Stimulated activated CD4-positive, alpha-beta T cell treated with anti-CD3 and anti-CD28 coated beads, Interleukin-12 subunit alpha, Interleukin-12 subunit beta, amount 100 ng/mL, for 24 hours (primary cell): ENCODE measurements around the gene COX18.

Experiments
- DNase-seq, 2 experiments: peaks; one replicate each; pipeline ENCODE4 v3.0.0-alpha.2; 2020; ENCODE audit warnings: low read depth in 2 of 2

Gene COX18

GRCh38 chr4:73053076-73053475 is 16.4 kb downstream of the COX18 start:
- no peak for DNase-seq

GRCh38 chr4:73051625-73052024 is 17.9 kb downstream of the COX18 start:
- no peak for DNase-seq

- DNase-seq: no peak
Observed at GRCh38 chr4:73045879-73046278, 23.6 kb downstream of the COX18 start.

GRCh38 chr4:73037057-73037456 is 32.5 kb downstream of the COX18 start:
- DNase-seq: no peak

- no peak for DNase-seq
Observed at GRCh38 chr4:73036123-73036522, 33.4 kb downstream of the COX18 start.

GRCh38 chr4:73034896-73035295 is 34.6 kb downstream of the COX18 start:
- DNase-seq: no peak

GRCh38 chr4:73028621-73029020 is 40.9 kb downstream of the COX18 start:
- DNase-seq: no peak

- DNase-seq: no peak
Observed at GRCh38 chr4:73021634-73022033, 47.9 kb downstream of the COX18 start.

GRCh38 chr4:73019462-73020047 is 50.0 kb downstream of the COX18 start:
- no peak for DNase-seq

GRCh38 chr4:73018595-73018994 is 50.9 kb downstream of the COX18 start:
- DNase-seq: no peak

- no peak for DNase-seq
Observed at GRCh38 chr4:73013310-73013709, 56.2 kb downstream of the COX18 start.

GRCh38 chr4:73012673-73013072 is 56.8 kb downstream of the COX18 start:
- no peak for DNase-seq

GRCh38 chr4:73011629-73011985 is 57.9 kb downstream of the COX18 start:
- no peak for DNase-seq

- no peak for DNase-seq
Observed at GRCh38 chr4:73010789-73011628, 58.5 kb downstream of the COX18 start.

- DNase-seq: no peak
Observed at GRCh38 chr4:73007526-73008100, 61.9 kb downstream of the COX18 start.

GRCh38 chr4:73006286-73006990 is 63.1 kb downstream of the COX18 start:
- DNase-seq: no peak

GRCh38 chr4:73005514-73005913 is 64.0 kb downstream of the COX18 start:
- DNase-seq: no peak
